HEK293 (cell line): Measurements from ENCODE around the gene CARNS1.

Source experiments
- CTCF ChIA-PET: fragments of 350-600 bp; formaldehyde crosslinking; extraction: SDS; loops from one replicate; lab custom pipeline; 2021; ENCODE audit warnings: antibody characterized with exemption; lab: Yijun Ruan, JAX
- POLR2A ChIA-PET: fragments of 300-600 bp; formaldehyde crosslinking; extraction: SDS; loops from one replicate; lab custom pipeline; 2020; ENCODE audit warnings: antibody characterized with exemption, inconsistent platforms; lab: Yijun Ruan, JAX
- H3K27ac ChIP-seq: fragments of 200-500 bp; sonication (Bioruptor generic); 2 replicates; pipeline ENCODE4 v1.5.1; 2014; ENCODE audit warnings: low read depth, low read length, control low read depth, inconsistent platforms; ENCODE audit errors: extremely low read depth
- H3K36me3 ChIP-seq, 2 experiments: fragments of 200-500 bp in 1 of 2; sonication (Bioruptor generic) in 1 of 2; 1 replicate in 1 of 2; 2 replicates in 1 of 2; pipeline ENCODE4 v1.5.1; 2014 to 2017; ENCODE audit warnings: inconsistent platforms in 2 of 2, low read length in 2 of 2; ENCODE audit not compliant: control insufficient read depth in 2 of 2, insufficient read depth in 1 of 2
- H3K4me1 ChIP-seq: fragments of 200-500 bp; sonication (Bioruptor generic); 2 replicates; pipeline ENCODE4 v1.5.1; 2014; ENCODE audit warnings: mild to moderate bottlenecking, low read length, inconsistent platforms; ENCODE audit not compliant: control insufficient read depth, insufficient read depth
- H3K4me3 ChIP-seq: 2 replicates; pipeline ENCODE4 v1.5.1; 2011; ENCODE audit warnings: low read depth, mild to moderate bottlenecking, control low read depth, low read length, moderate library complexity
- H3K9me3 ChIP-seq: fragments of 200-500 bp; sonication (Bioruptor generic); 2 replicates; pipeline ENCODE4 v1.5.1; 2014; ENCODE audit warnings: low read depth, low read length, inconsistent platforms; ENCODE audit not compliant: control insufficient read depth, insufficient read depth
- GLIS2 ChIP-seq: fragments of 450-650 bp; formaldehyde crosslinking; IDR thresholded peaks from 2 replicates; pipeline ENCODE4 v1.5.1; 2016; ENCODE audit warnings: missing biosample characterization, missing genetic modification characterization
- RBAK ChIP-seq: fragments of 450-650 bp; formaldehyde crosslinking; IDR thresholded peaks from 2 replicates; pipeline ENCODE4 v1.5.1; 2016; ENCODE audit warnings: missing biosample characterization, missing genetic modification characterization
- SCRT1 ChIP-seq: fragments of 450-650 bp; formaldehyde crosslinking; IDR thresholded peaks from 2 replicates; pipeline ENCODE4 v1.5.1; 2016; ENCODE audit warnings: missing biosample characterization, missing genetic modification characterization, borderline replicate concordance
- ZBTB20 ChIP-seq: fragments of 450-650 bp; formaldehyde crosslinking; IDR thresholded peaks from 2 replicates; pipeline ENCODE4 v1.5.1; 2016; ENCODE audit warnings: missing biosample characterization, missing genetic modification characterization
- ZBTB48 ChIP-seq: fragments of 450-650 bp; formaldehyde crosslinking; IDR thresholded peaks from 2 replicates; pipeline ENCODE4 v1.5.1; 2016; ENCODE audit warnings: missing biosample characterization, missing genetic modification characterization
- ZFHX2 ChIP-seq: fragments of 450-650 bp; formaldehyde crosslinking; conservative IDR thresholded peaks from 2 replicates; pipeline ENCODE4 v1.5.1; 2016; ENCODE audit warnings: missing biosample characterization, missing genetic modification characterization
- ZIC2 ChIP-seq: fragments of 450-650 bp; formaldehyde crosslinking; IDR thresholded peaks from 2 replicates; pipeline ENCODE4 v1.5.1; 2016; ENCODE audit warnings: missing biosample characterization, missing genetic modification characterization
- ZNF175 ChIP-seq: fragments of 450-650 bp; formaldehyde crosslinking; IDR thresholded peaks from 2 replicates; pipeline ENCODE4 v1.5.1; 2016; ENCODE audit warnings: missing biosample characterization, missing genetic modification characterization
- ZNF2 ChIP-seq: fragments of 450-650 bp; formaldehyde crosslinking; IDR thresholded peaks from 2 replicates; pipeline ENCODE4 v1.5.1; 2016; ENCODE audit warnings: missing biosample characterization, missing genetic modification characterization
- ZNF37A ChIP-seq: fragments of 450-650 bp; IDR thresholded peaks from 2 replicates; pipeline ENCODE4 v1.5.1; 2018; ENCODE audit warnings: missing biosample characterization, missing genetic modification characterization
- ZNF423 ChIP-seq: fragments of 450-650 bp; formaldehyde crosslinking; IDR thresholded peaks from 2 replicates; pipeline ENCODE4 v1.5.1; 2016; ENCODE audit warnings: missing biosample characterization, missing genetic modification characterization
- ZNF600 ChIP-seq: fragments of 450-650 bp; formaldehyde crosslinking; IDR thresholded peaks from 2 replicates; pipeline ENCODE4 v1.5.1; 2016; ENCODE audit warnings: missing biosample characterization, missing genetic modification characterization
- ZNF664 ChIP-seq: fragments of 450-650 bp; formaldehyde crosslinking; IDR thresholded peaks from 2 replicates; pipeline ENCODE4 v1.5.1; 2016; ENCODE audit warnings: missing biosample characterization, missing genetic modification characterization
- ZNF768 ChIP-seq: fragments of 450-650 bp; formaldehyde crosslinking; IDR thresholded peaks from 2 replicates; pipeline ENCODE4 v1.5.1; 2018; ENCODE audit warnings: missing biosample characterization, mild to moderate bottlenecking, missing genetic modification characterization
- ZNF777 ChIP-seq: fragments of 450-650 bp; formaldehyde crosslinking; IDR thresholded peaks from 2 replicates; pipeline ENCODE4 v1.5.1; 2017; ENCODE audit warnings: missing biosample characterization, missing genetic modification characterization, borderline replicate concordance
- TF ChIP-seq, protein P1 (sequence below): fragments of 450-650 bp; formaldehyde crosslinking; IDR thresholded peaks from 2 replicates; pipeline ENCODE4 v1.5.1; 2016; ENCODE audit warnings: missing biosample characterization, missing genetic modification characterization
- TF ChIP-seq, protein P2 (sequence below): fragments of 450-650 bp; formaldehyde crosslinking; IDR thresholded peaks from 2 replicates; pipeline ENCODE4 v1.5.1; 2016; ENCODE audit warnings: missing biosample characterization, missing genetic modification characterization
- TF ChIP-seq, protein P3 (sequence below): sonication (generic); formaldehyde crosslinking; IDR thresholded peaks from 2 replicates; pipeline ENCODE4 v1.8.1; 2022; ENCODE audit warnings: mild to moderate bottlenecking, moderate library complexity, missing genetic modification reagents
- TF ChIP-seq, protein P4 (sequence below): fragments of 450-650 bp; formaldehyde crosslinking; IDR thresholded peaks from 2 replicates; pipeline ENCODE4 v1.5.1; 2016; ENCODE audit warnings: missing biosample characterization, missing genetic modification characterization

CARNS1 gene

DNA sequence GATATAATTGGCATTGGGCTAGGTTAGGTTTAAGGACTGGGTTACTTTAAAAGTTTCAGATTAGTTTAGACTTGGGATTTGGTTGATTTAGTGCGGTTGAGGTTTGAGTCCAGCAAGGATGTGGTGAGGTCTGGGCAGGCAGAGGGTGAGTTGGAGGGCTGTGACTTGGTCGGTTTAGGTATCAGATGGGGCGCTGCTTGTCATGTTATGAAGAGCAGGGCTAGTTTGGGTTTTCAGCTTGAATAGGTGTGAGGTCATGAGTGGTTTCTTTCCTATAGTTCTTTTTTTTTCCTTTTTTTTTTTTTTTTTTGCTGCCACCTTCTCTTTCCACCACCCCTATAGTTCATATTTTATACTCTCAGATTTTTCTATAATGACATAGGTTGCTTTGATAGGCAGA is 46.9 kb upstream of the CARNS1 start:
- Histone ChIP-seq H3K27ac (no peak overlapping the region), H3K36me3 (no peaks in the 10 kb centered on the region), H3K4me1 (no peaks in the 10 kb centered on the region; the same call in 1 of the 2 replicates), H3K4me3 (no peak overlapping the region), H3K9me3 (no peaks in the 10 kb centered on the region)
- ChIA-PET CTCF (interaction anchor here (1.7 to 30.4 kb wide), 3 partner anchors 5 to 23 kb away, joined by 5 to 898 read pairs (median 898); partner anchors contain the start of genes CLCF1, POLD4 and RAD9A), POLR2A (interaction anchor here (1.0 to 1.3 kb wide), 2 partner anchors 13 to 29 kb away, joined by 3 to 6 read pairs; no protein-coding TSS in a partner anchor)
- TF ChIP-seq, protein P1, sequence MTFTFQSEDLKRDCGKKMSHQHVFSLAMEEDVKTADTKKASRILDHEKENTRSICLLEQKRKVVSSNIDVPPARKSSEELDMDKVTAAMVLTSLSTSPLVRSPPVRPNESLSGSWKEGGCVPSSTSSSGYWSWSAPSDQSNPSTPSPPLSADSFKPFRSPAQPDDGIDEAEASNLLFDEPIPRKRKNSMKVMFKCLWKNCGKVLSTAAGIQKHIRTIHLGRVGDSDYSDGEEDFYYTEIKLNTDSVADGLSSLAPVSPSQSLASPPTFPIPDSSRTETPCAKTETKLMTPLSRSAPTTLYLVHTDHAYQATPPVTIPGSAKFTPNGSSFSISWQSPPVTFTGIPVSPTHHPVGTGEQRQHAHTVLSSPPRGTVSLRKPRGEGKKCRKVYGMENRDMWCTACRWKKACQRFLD: no peak
- TF ChIP-seq ZNF2 (tag by site-specific recombination): no peak

DNA sequence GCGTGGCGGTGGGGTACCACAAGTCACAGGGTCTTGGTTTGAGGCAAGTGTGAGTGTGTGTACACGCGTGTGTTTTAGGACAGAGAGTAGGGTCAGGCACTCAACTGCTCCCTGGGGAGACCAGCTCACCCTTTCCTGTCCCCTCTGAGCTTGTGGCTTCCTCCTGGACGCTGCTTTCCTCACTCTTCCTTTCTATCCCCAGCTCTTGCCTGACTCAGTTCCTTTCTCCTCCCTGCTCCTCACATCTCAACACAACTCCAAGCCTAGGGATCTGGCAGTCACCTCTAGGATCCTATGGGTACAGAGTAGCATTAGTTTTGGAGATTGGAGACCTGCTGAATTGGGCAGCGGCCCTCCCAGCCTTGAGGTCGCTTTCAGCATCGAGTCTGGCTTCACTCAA is 46.2 kb upstream of the CARNS1 start:
- Histone ChIP-seq H3K4me3 (no peak overlapping the region), H3K4me1 (peaks cover under 1% of the 10 kb centered on the region; the same call in 1 of the 2 replicates), H3K36me3 (no peaks in the 10 kb centered on the region), H3K27ac (no peak overlapping the region), H3K9me3 (no peaks in the 10 kb centered on the region)
- POLR2A ChIA-PET: interaction anchor here (1.0 kb wide), 1 partner anchor 28 kb away, joined by 3 read pairs; no protein-coding TSS in a partner anchor
- no peak for TF ChIP-seq ZNF175
- CTCF ChIA-PET: interaction anchor here (0.7 to 30.4 kb wide), 4 partner anchors 6 to 54 kb away, joined by 4 to 898 read pairs (median 452); partner anchors contain the start of genes CLCF1, POLD4 and RAD9A

DNA sequence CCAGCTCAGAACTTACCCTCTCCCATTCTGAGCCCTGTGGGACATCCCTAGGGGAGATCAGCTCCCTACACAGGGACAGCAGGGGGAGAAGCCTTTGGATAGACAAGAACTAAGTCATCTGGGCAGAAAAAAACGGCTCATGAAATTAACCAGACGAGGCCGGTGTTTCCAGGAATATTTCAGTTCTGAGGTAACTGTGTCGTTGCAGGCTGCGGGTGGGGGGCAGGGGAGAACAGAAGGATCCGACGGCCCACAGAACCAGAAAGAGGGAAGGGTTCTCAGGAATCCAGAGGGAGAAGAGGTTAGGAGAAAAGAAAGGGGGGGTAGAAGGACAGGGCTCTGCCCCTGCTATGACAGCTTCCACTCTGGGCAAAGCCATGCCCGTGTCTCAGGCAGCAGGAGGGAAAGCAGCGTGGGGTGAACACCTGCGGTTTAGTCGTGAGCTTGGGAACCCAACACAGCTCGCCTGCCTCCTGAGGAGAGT is 45.6 kb upstream of the CARNS1 start:
- Histone ChIP-seq H3K4me3 (no peak overlapping the region), H3K4me1 (peaks cover 3% of the 10 kb centered on the region; the same call in 1 of the 2 replicates), H3K36me3 (no peaks in the 10 kb centered on the region), H3K27ac (no peak overlapping the region), H3K9me3 (no peaks in the 10 kb centered on the region)
- POLR2A ChIA-PET: interaction anchor here (0.6 to 1.8 kb wide), 6 partner anchors 17 to 161 kb away, joined by 3 to 6 read pairs (median 4); partner anchors contain the start of gene POLD4
- CTCF ChIA-PET: interaction anchor here (0.7 to 30.4 kb wide), 4 partner anchors 6 to 55 kb away, joined by 4 to 898 read pairs (median 452); partner anchors contain the start of genes CLCF1, POLD4 and RAD9A
- 0 out of 2 replicates have a peak, but pooled peaks have one; percentile 44 for TF ChIP-seq ZNF423 (tag by site-specific recombination)
- TF ChIP-seq ZIC2: peak; percentile 90
- no peak for TF ChIP-seq ZBTB48 (tag by site-specific recombination)
- TF ChIP-seq, protein P2, sequence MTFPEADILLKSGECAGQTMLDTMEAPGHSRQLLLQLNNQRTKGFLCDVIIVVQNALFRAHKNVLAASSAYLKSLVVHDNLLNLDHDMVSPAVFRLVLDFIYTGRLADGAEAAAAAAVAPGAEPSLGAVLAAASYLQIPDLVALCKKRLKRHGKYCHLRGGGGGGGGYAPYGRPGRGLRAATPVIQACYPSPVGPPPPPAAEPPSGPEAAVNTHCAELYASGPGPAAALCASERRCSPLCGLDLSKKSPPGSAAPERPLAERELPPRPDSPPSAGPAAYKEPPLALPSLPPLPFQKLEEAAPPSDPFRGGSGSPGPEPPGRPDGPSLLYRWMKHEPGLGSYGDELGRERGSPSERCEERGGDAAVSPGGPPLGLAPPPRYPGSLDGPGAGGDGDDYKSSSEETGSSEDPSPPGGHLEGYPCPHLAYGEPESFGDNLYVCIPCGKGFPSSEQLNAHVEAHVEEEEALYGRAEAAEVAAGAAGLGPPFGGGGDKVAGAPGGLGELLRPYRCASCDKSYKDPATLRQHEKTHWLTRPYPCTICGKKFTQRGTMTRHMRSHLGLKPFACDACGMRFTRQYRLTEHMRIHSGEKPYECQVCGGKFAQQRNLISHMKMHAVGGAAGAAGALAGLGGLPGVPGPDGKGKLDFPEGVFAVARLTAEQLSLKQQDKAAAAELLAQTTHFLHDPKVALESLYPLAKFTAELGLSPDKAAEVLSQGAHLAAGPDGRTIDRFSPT (tag by site-specific recombination): 0 out of 2 replicates have a peak, but pooled peaks have one; percentile 18
- TF ChIP-seq GLIS2: 0 out of 2 replicates have a peak, but pooled peaks have one; percentile 37
- peak; percentile 24; the same call in 1 of the 2 replicates for TF ChIP-seq ZNF600 (tag by site-specific recombination)

DNA sequence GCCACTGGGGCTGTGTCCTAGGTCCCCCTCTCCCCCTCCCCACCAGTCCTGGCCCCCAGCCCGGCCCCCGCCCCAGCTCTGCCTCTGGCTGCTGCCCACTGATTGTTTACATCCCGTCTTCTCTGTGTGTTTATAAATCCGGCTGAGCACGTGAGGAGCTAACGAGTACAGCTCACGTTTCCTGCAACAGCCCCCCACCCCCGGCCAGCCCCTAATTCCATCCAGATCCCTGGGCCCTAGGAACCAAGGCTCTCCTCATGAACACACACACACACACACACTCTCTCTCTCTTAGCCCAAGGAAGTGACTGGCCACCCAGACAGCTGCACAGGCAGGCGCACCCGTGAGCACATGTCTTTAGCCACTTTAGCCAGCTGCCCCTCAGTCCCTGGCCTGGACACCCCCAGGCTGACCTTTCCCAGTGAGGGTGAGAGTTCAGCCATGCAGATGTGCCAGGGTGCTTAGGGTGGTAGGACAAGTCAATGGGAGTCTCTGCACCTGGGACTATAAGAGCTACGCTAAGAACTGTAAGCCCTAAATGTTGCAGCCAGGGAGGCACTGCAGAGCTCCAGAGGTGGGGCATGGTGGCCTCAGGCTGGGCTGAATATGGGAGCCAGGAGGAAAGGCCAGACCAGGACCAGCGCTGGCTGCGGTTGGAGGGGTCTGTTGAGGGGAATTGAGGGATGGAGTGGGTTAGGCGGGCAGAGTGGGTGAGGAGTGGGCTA is 45.0 kb upstream of the CARNS1 start:
- POLR2A ChIA-PET: interaction anchor here (0.6 to 1.8 kb wide), 6 partner anchors 16 to 161 kb away, joined by 3 to 6 read pairs (median 4); partner anchors contain the start of gene POLD4
- H3K4me3 ChIP-seq: no peak overlapping the region
- peaks cover 3% of the 10 kb centered on the region; the same call in 1 of the 2 replicates for H3K4me1 ChIP-seq
- no peaks in the 10 kb centered on the region for H3K9me3 ChIP-seq
- CTCF ChIA-PET: interaction anchor here (0.6 to 30.4 kb wide), 5 partner anchors 7 to 430 kb away, joined by 3 to 898 read pairs (median 7); partner anchors contain the start of genes CLCF1, POLD4 and RAD9A
- H3K27ac ChIP-seq: no peak overlapping the region
- H3K36me3 ChIP-seq: no peaks in the 10 kb centered on the region
- TF ChIP-seq ZNF37A (no peak), ZNF777 (no peak), ZBTB20 (tag by site-specific recombination) (peak; percentile 99), RBAK (no peak), ZNF664 (tag by site-specific recombination) (no peak), ZFHX2 (tag by site-specific recombination) (peak; percentile 18; the same call in 1 of the 2 replicates), ZNF768 (tag by site-specific recombination) (no peak), SCRT1 (tag by site-specific recombination) (no peak)
- TF ChIP-seq, protein P3, sequence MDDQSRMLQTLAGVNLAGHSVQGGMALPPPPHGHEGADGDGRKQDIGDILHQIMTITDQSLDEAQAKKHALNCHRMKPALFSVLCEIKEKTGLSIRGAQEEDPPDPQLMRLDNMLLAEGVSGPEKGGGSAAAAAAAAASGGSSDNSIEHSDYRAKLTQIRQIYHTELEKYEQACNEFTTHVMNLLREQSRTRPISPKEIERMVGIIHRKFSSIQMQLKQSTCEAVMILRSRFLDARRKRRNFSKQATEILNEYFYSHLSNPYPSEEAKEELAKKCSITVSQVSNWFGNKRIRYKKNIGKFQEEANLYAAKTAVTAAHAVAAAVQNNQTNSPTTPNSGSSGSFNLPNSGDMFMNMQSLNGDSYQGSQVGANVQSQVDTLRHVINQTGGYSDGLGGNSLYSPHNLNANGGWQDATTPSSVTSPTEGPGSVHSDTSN (CRISPR knock-in tag): no peak
- TF ChIP-seq, protein P4, sequence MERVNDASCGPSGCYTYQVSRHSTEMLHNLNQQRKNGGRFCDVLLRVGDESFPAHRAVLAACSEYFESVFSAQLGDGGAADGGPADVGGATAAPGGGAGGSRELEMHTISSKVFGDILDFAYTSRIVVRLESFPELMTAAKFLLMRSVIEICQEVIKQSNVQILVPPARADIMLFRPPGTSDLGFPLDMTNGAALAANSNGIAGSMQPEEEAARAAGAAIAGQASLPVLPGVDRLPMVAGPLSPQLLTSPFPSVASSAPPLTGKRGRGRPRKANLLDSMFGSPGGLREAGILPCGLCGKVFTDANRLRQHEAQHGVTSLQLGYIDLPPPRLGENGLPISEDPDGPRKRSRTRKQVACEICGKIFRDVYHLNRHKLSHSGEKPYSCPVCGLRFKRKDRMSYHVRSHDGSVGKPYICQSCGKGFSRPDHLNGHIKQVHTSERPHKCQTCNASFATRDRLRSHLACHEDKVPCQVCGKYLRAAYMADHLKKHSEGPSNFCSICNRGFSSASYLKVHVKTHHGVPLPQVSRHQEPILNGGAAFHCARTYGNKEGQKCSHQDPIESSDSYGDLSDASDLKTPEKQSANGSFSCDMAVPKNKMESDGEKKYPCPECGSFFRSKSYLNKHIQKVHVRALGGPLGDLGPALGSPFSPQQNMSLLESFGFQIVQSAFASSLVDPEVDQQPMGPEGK: peak; percentile 56; the same call in 1 of the 2 replicates
